Left renal cortex interstitium (tissue), 4 donors: Measurements from ENCODE around the gene RCAN2. TPM values are rescaled to one million over a fixed set of nuclear protein-coding genes. Genes with fewer than 3 reads are reported as not detected.

Experiments used
- DNase-seq, 4 donors: peaks; one replicate each; pipeline ENCODE4 v3.0.0-alpha.2; 2013; ENCODE audit warnings: low read depth in 4 of 4, low spot score in 2 of 4, missing footprints in 1 of 4
- polyA plus RNA-seq, 4 donors: library from polyadenylated mRNA; unstranded; fragments of 120-200 nt; gene quantifications; one replicate each; pipeline ENCODE4 v1.2.1, GENCODE V29; 2013; ENCODE audit not compliant: insufficient read length in 4 of 4

Gene RCAN2
- polyA plus RNA-seq: 10 to 100 TPM; 19.9 to 28.9 (median 21.9) TPM

DNA sequence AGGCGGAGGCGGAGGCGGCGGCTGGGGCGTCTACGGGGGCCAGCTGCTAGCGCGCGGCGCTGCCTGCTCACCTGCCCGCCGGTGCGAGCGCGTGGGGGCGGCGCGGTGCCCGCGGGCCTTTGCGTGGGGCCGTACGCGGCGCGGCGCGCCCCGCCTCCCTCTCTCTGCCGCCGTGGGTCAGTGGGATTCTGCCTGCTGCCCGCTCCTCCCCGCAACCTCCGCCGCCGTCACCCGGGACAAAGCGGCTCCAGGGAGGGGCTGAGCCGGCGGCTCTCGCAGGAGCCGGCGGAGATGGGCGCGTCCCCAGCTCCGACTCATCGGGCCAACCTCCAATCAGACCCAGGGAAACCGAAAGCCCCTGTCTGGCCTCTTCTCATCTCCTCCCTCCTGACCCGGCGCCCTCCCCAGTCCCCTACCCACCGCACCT, at the start of gene RCAN2:
Gene RCAN2, minus strand, starts transcription at position 249 of the 427 bp plus-strand sequence.
- DNase-seq: peak in 3 of 4 donors; percentile 25 to 53 (median 46)

DNA sequence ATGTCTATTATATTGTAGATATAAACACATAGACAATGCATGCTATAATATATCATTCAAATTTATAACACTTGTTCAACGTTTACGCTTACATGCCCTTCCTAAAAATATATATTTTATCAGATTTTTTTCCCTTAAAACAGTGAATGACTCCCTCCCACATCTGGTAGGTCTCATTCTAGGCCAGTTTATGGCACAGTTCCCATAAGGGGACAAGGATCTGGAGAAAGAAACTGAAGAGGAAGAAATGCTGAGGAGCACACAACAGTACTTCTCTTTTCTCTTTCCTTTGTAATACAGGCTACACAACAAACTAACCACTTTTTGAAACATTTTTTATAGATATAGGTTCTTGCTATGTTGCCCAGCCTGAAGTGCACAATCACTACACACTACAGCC, 48.6 kb upstream of the RCAN2 start:
- peak in 2 of 4 donors; percentile 27 to 49 for DNase-seq

- peak in 2 of 4 donors; percentile 17 to 29 for DNase-seq
These were observed 47.7 kb upstream of the RCAN2 start for GRCh38 chr6:46538800-46539480.

DNA sequence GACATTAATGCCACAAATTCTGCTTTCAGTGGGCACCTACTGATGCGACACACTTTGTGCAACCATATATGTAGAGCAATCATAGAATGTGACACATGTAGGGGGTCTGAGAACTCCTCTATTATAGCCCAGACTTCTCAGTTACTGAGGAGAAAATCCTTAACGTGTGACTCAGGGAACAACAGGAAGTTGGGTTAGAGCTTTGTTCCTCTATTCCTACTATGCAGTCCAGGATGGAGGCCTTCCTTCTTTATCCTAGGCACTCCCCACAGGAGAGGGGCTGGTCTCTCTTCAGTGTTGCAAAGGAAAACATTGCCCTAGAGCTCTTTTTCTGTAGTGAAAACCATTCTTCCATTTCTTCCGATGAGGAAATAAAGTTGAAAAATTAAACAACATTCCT, 39.6 kb upstream of the RCAN2 start:
- no peak for DNase-seq

DNA sequence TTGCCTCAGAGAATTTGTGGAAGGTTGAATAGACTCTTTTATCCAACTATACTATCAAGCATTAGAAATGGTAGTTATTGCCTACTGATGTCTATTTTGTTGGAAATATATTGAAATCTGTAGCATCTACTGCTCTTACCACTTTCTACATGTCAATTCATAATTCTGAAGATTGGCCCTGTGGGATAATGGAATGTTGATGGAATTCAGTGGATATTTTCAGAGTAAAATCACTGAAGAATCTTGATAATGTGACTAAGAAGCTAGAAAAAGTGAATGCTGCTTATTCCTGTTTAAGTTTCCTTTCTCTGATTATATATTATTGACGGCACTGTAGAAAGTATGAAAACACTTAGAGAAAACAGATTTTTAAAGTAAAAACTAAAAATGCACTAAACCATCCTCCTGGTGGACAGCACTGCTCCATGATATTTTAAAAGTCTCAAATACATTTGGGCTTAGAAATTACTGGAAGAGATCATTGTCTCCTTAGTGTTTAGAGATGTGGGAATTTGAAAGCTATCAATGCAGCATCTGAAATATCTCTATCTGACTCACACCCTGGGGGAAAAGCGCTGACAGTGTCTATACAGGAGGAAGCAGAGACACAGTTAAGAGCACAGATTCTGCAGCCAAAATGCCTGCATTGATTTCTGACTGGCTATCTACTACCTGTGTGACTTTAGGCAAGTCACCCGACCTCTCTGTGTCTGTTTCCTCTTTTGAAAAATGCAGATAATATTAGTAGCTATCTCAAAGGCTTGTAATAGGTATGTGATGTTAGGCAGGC, 37.9 kb upstream of the RCAN2 start:
- no peak for DNase-seq

- DNase-seq: no peak
These were observed 35.4 kb upstream of the RCAN2 start for GRCh38 chr6:46526607-46527006.

DNA sequence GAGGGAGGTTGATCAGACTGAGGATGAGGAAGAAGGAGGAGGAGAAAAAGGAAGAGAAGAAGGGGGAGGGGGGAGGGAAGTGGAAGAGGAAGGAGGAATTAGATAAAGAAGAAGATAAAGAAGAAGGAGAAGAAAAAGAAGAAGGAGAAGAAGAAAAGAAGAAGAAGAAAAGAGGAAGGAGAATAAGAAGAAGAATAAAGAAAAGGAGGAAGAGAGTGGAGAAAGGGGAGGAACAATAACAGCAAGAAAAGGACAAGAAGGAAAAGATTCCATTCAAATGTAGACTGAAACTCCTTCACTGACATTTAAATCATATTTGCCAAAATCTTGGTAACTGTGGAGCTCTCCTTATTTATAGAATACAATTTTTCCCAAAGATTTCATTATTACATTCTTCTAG, 34.3 kb upstream of the RCAN2 start:
- no peak for DNase-seq

DNA sequence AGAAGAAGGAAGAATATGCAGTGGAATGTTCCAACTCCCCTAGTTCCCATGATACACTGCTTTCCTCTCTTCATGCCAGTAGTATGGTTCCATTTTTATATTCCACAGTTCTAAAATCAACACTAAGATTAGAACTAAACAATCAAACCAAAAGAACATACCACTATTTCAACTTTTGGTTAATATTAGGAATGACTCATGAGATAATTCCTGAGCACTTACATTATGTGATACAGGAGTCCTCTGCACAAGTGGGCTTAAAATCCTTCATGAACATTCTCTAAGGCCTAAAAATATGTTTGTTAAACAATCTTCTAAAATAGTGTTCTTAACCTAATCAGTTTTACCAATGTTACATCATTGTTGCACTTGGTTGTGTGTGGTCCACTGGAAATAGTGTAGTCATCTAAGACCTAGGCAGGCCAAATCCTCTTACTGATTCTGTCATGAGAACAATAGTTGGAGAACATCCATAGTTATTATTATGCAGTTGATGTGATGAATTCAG, 30.3 kb upstream of the RCAN2 start:
- no peak for DNase-seq

DNA sequence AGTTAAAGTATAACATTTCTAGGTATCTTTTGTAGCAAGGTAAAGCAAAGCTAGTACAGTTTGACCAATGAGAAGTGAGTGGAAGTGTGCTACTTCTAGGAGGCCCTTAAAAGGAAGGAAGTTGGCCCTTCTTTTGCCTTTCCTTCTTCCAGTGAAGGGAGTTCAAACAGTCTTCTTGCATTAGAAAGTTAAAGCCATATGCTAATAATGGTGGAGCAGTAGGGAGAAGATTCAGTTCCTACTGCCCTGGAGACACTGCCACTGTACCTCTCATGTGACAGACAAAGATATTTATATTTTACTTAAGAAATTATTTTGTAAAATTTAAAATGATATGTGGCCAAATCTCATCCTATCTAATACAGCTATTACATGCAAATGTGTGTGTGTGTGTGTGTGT, 26.0 kb upstream of the RCAN2 start:
- no peak for DNase-seq

DNA sequence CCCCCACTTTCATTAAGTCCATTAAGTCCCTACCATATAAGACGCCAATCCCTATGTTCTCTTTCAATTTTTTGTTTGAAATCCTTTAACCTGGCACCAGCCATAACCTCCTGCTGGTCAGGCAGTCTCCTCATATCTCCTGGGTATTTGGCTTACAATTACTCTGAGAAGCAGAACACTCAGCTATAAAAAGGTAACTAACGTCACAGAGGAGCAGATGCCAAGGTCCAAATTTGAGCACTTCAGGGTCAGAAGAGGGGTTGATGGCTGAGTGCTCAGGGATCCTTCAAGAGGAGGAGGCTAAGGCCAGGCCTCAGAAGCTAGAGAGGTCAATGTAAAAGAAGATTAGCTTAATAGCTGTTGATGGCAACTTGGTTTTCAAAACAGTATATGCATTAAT, 22.3 kb upstream of the RCAN2 start:
- DNase-seq: no peak

GRCh38 chr6:46511320-46511719, 20.1 kb upstream of the RCAN2 start:
- DNase-seq: no peak

DNA sequence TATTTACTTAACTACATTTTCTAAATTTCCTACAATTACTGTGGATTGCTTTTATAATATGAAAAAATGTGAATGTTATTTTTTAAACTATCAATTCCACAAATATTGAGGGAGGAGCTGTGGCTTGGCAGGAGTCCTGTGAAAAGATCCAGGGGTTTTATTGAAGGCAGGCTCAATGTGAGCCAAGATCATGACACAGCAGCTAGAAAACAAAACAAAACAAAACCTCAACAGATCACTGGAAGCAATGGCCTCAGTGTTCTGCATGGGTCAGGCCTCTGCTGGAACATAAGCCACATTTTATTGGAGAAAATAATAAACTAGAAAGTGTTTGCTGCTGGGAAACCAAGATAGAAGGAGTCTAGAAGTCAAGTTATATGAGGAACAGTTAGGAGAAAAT, 19.4 kb upstream of the RCAN2 start:
- DNase-seq: no peak

- no peak for DNase-seq
These were observed 18.8 kb upstream of the RCAN2 start for GRCh38 chr6:46509981-46510510.

DNA sequence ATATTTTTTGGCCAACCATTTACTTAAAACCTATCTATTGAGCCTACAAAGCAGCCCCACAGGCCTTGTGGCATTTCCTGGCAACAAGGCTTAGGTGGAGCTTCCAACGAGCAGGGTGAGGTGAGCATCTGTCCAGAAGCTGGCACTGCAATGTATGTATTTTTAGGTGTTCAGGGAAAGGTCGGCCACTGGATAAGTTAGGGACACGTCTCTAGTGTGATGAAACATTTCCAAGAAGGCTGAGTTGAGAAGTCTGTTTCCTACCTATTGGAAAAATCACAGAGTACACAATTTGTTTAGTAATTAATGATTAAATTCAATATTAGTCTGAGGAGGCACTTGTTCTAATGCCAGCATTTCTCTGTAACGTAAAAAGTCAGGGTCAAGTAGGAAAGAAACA, 17.8 kb upstream of the RCAN2 start:
- DNase-seq: no peak

- no peak for DNase-seq
These were observed 16.2 kb upstream of the RCAN2 start for GRCh38 chr6:46507426-46507825.

GRCh38 chr6:46505693-46506512, 14.7 kb upstream of the RCAN2 start:
- DNase-seq: no peak

GRCh38 chr6:46504242-46504641, 13.0 kb upstream of the RCAN2 start:
- no peak for DNase-seq

DNA sequence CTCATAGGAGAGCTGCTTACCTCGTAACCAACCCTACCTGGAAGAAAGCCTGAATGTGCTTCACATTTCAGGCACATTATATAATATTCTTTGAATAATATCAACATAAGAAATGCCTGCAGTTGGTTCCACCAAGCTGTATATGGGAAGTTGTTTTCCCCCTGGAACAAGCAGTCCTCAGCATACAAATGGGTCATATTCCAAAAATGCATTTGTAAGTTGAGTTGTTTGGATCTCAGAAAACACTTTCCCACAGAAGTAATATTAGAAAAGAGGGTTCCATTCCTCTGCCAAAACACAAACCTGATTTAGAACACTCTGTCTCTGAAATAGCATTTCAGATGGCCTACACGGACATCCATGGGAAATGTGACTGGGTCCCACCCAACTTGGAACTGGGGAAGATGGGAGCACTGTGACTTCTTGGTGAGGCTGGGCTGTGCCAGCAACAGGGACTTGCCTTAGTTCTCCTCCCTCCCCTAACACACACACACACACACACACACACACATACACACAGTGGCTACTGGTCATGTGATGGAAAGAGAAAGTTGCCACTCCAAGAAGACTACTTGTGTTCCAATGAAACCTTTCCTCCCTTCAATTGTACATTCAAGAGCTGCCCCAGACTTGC, 11.4 kb upstream of the RCAN2 start:
- no peak for DNase-seq

DNA sequence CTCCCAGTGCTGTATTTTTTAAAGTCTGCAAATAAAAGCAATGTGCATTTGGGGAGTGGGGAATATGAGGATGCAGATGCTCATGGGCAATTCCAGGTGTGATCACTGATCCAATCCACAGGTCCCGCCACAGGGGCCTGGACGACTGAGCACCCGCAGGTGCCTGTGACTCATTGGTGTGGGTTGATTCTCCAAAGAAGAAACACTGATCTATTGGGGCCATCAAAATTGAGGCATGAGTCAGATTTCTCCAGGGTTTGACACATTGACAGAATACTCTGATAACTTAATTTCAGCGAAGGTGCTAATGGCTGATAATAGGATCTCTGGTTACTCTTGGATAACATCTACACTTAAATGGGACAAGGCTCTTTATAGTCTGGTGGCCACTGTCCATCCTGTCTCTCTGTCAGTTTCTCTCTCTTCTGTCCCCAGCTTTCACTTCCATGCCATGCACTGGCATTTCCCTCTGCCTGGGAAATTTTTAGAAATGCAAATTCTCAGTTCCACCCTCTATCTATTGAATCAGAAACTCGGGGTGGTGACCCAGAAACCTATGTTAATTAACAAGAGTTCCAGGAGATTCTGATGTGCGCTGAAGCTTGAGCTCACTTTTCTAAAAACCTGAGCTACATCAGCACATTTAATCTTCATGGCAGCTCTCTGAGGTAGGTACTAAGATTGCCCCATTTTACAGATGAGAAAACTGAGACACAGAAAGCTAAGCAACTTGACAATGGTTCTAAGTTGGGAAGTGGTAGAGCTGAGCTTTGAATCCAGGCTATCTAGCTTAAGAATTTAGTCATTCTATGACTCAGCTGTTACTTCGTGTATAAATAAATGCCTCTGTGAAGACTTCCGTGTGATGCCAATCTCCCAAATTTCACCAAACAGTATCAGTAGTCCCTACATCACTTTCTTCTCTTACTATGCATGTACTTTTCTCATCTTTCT, 10.2 kb upstream of the RCAN2 start:
- no peak for DNase-seq
